Measurements from ENCODE around the gene PDE2A. TPM values are rescaled to one million over a fixed set of nuclear protein-coding genes. Genes with fewer than 3 reads are reported as not detected.
A peak's percentile ranks its signal among the peaks of the same experiment; 100 is the strongest.

The PDE2A gene
- total RNA-seq, 2 donors from 2014 or later, result 3.7 to 13.3 TPM

- Histone ChIP-seq H3K27me3 (ENCODE audit: control insufficient read depth, insufficient read depth, low read length, poor library complexity, severe bottlenecking) (peaks cover 20% of the 10 kb centered on the region), H3K27ac (ENCODE audit: low read depth, low read length) (no peak overlapping the region), H3K4me1 (ENCODE audit: control insufficient read depth, insufficient read depth, low read length) (no peaks in the 10 kb centered on the region), H3K9me3 (ENCODE audit: control insufficient read depth, low read length) (no peaks in the 10 kb centered on the region), H3K4me3 (ENCODE audit: low read length) (no peak overlapping the region), H3K9ac (ENCODE audit: extremely low read depth, low read length, poor library complexity, severe bottlenecking) (no peak overlapping the region), H3K36me3 (ENCODE audit: control insufficient read depth, insufficient read depth, low read length) (no peaks in the 10 kb centered on the region)
- Mint-ChIP-seq H3K9me3 (no peaks in the 10 kb centered on the region), H3K4me3 (no peak overlapping the region), H3K4me1 (peaks cover 12% of the 10 kb centered on the region), H3K36me3 (ENCODE audit: low read depth) (no peaks in the 10 kb centered on the region), H3K27me3 (ENCODE audit: insufficient read depth) (peaks cover 12% of the 10 kb centered on the region), H3K27ac (no peak overlapping the region)
- peak; percentile 21 for DNase-seq
- no peak for TF ChIP-seq CTCF (conservative IDR thresholded peaks at IDR 0.05)
- 93 to 100% methylated on average over 2 to 5 of the region's 5 CpGs for WGBS, 2 experiments (ENCODE audit: insufficient coverage in 1 of 2, insufficient read length in 1 of 2)
Measured at GRCh38 chr11:72578566-72578965, 95.7 kb downstream of the PDE2A start.

GRCh38 chr11:72578051-72578450, 96.2 kb downstream of the PDE2A start:
- Histone ChIP-seq H3K4me1 (ENCODE audit: control insufficient read depth, insufficient read depth, low read length) (no peaks in the 10 kb centered on the region), H3K4me3 (ENCODE audit: low read length) (no peak overlapping the region), H3K27me3 (ENCODE audit: control insufficient read depth, insufficient read depth, low read length, poor library complexity, severe bottlenecking) (peaks cover 15% of the 10 kb centered on the region), H3K9ac (ENCODE audit: extremely low read depth, low read length, poor library complexity, severe bottlenecking) (no peak overlapping the region), H3K9me3 (ENCODE audit: control insufficient read depth, low read length) (no peaks in the 10 kb centered on the region), H3K27ac (ENCODE audit: low read depth, low read length) (no peak overlapping the region), H3K36me3 (ENCODE audit: control insufficient read depth, insufficient read depth, low read length) (no peaks in the 10 kb centered on the region)
- Mint-ChIP-seq H3K4me3 (no peak overlapping the region), H3K36me3 (ENCODE audit: low read depth) (no peaks in the 10 kb centered on the region), H3K4me1 (peaks cover 14% of the 10 kb centered on the region), H3K27ac (no peak overlapping the region), H3K9me3 (no peaks in the 10 kb centered on the region), H3K27me3 (ENCODE audit: insufficient read depth) (peaks cover 7% of the 10 kb centered on the region)
- no peak for TF ChIP-seq CTCF (conservative IDR thresholded peaks at IDR 0.05)
- 89 to 90% methylated on average over 3 to 6 of the region's 6 CpGs for WGBS, 2 experiments (ENCODE audit: insufficient coverage in 1 of 2, insufficient read length in 1 of 2)
- peak; percentile 10 for DNase-seq

- Mint-ChIP-seq H3K27me3 (ENCODE audit: insufficient read depth) (peaks cover 2% of the 10 kb centered on the region), H3K9me3 (no peaks in the 10 kb centered on the region), H3K36me3 (ENCODE audit: low read depth) (no peaks in the 10 kb centered on the region), H3K4me1 (peaks cover 20% of the 10 kb centered on the region), H3K27ac (no peak overlapping the region), H3K4me3 (no peak overlapping the region)
- no peak for TF ChIP-seq CTCF (conservative IDR thresholded peaks at IDR 0.05)
- no peak overlapping the region for H3K27ac ChIP-seq (ENCODE audit: low read depth, low read length)
- no peaks in the 10 kb centered on the region for H3K36me3 ChIP-seq (ENCODE audit: control insufficient read depth, insufficient read depth, low read length)
- WGBS, 2 experiments (ENCODE audit: insufficient coverage in 1 of 2, insufficient read length in 1 of 2), result 89 to 94% methylated on average over 8 to 14 of the region's 14 CpGs
- H3K9me3 ChIP-seq (ENCODE audit: control insufficient read depth, low read length), result no peaks in the 10 kb centered on the region
- no peak for DNase-seq
- H3K4me1 ChIP-seq (ENCODE audit: control insufficient read depth, insufficient read depth, low read length), result no peaks in the 10 kb centered on the region
- no peak overlapping the region for H3K4me3 ChIP-seq (ENCODE audit: low read length)
- H3K27me3 ChIP-seq (ENCODE audit: control insufficient read depth, insufficient read depth, low read length, poor library complexity, severe bottlenecking), result peaks cover 12% of the 10 kb centered on the region
- H3K9ac ChIP-seq (ENCODE audit: extremely low read depth, low read length, poor library complexity, severe bottlenecking), result no peak overlapping the region
Measured at GRCh38 chr11:72577271-72577721, 96.9 kb downstream of the PDE2A start.

Data from endodermal cell (in vitro differentiated cells).